GM12873 (cell line): ENCODE data around the gene FSHR.

Source experiments
- CTCF ChIP-seq: IDR thresholded peaks from 2 replicates; pipeline ENCODE4 v1.5.1; 2012; ENCODE audit warnings: low read depth, mild to moderate bottlenecking, moderate library complexity, low read length, control low read depth; ENCODE audit not compliant: insufficient read depth; ENCODE audit errors: missing control alignments

FSHR gene

DNA sequence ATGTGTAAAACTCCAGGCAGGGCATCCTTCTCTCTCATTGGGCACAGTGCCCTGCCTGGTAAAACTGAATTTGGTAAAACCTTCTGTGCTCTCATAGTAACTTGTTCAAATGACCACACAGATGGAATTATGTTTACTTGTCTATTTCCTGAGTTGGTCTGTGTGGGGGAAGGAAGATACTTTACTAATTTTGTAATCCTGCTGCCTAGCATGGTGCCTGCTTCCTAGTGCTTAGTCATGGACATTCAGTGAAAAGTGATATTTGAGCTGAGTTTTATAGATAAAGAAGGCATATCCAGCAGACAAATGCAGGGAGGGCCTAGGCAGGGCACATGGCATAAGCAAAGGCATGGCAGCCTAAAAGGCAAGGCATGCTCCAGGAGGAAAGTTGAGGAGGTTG is 199.4 kb downstream of the FSHR start:
- TF ChIP-seq CTCF: no peak

DNA sequence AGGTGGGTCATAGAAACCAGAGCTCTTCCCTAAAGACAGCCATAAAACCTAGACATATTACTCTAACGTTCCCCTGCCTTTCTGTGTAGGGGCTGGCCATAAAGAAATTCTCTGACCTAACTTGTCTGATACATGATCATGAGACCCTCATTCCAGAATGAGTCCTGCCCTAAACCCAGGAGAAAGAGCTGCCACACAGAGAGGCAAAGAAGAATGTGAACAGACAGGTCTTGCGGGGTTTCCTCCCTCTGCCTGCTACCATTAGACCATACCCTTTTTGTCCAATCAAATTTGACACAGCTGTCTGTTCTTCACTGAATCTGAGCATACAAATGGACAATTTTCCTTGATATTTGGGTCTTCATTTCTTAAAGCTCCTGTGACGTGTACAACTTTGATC is 200.0 kb downstream of the FSHR start:
- TF ChIP-seq CTCF: no peak

GRCh38 chr2:48952614-48953013 is 201.7 kb downstream of the FSHR start:
- TF ChIP-seq CTCF: no peak

GRCh38 chr2:48952143-48952542 is 202.2 kb downstream of the FSHR start:
- no peak for TF ChIP-seq CTCF

DNA sequence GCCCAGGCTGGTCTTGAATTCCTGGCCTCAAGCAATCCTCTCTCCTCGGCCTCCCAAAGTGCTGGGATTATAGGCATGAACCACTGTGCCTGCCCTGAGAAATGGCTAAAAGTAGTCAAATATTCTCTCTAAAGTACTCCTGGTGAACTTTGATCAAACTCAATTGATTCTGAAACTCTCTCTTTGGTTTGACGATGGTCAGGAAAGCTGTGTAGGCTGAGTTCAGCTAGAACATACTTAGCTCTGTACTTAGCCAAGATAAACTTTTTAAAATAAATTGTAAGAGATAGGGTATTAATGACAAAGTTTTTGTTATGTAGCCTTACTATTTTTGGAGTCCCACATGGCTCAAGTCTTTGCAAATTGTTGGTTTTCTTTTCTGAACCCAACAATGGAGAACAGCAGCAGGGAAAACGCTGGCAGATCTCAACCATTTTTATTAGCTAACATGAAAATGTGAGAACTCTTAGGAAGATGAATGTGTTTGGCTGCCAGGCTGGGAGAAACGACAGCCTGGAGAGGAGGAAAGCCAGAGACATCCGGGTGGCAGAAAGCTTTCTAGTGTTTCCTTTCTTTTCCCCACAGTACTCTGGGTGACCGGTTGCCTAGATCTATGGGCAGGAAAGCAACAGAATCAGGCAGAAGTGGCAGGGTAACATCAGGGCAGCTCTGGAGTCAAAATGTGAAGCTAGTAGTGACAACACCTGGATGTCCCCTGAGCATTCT is 205.8 kb downstream of the FSHR start:
- TF ChIP-seq CTCF: no peak

- peak; percentile 84 for TF ChIP-seq CTCF
Measured at GRCh38 chr2:48946449-48947048, 207.8 kb downstream of the FSHR start.

GRCh38 chr2:48944956-48945355 is 209.4 kb downstream of the FSHR start:
- no peak for TF ChIP-seq CTCF
